ENCODE data around the gene CEP120.
"Not testable (repeated sequence)": the region's sequence is repeated elsewhere in the genome, so short reads cannot be mapped to it uniquely, and the experiment has no call there.

Gene CEP120

GRCh38 chr5:123423278-123424149 lies at the start of gene CEP120:
Gene CEP120 (minus strand): TSS chr5:123423403. CDS start chr5:123422998, 405 bp downstream.
- peak; percentile 99 for DNase-seq

- no peak for DNase-seq
These were observed 49.1 kb upstream of the CEP120 start for GRCh38 chr5:123472150-123472924.

GRCh38 chr5:123471385-123471784 lies 48.2 kb upstream of the CEP120 start:
- DNase-seq, result no peak

GRCh38 chr5:123466839-123467238 lies 43.6 kb upstream of the CEP120 start:
- not testable (repeated sequence) for DNase-seq

GRCh38 chr5:123460296-123460729 lies 37.1 kb upstream of the CEP120 start:
- no peak for DNase-seq

GRCh38 chr5:123458994-123459393 lies 35.8 kb upstream of the CEP120 start:
- not testable (repeated sequence) for DNase-seq

GRCh38 chr5:123456242-123456641 lies 33.0 kb upstream of the CEP120 start:
- DNase-seq, result no peak

GRCh38 chr5:123455640-123456039 lies 32.4 kb upstream of the CEP120 start:
- no peak for DNase-seq

- no peak for DNase-seq
These were observed 31.9 kb upstream of the CEP120 start for GRCh38 chr5:123455095-123455494.

- no peak for DNase-seq
These were observed 31.2 kb upstream of the CEP120 start for GRCh38 chr5:123454259-123454911.

GRCh38 chr5:123452401-123452800 lies 29.2 kb upstream of the CEP120 start:
- DNase-seq, result no peak

- DNase-seq, result no peak
These were observed 27.8 kb upstream of the CEP120 start for GRCh38 chr5:123451047-123451446.

GRCh38 chr5:123450640-123451039 lies 27.4 kb upstream of the CEP120 start:
- DNase-seq, result peak; percentile 9

GRCh38 chr5:123450114-123450513 lies 26.9 kb upstream of the CEP120 start:
- DNase-seq, result no peak

- DNase-seq, result no peak
These were observed 26.3 kb upstream of the CEP120 start for GRCh38 chr5:123449424-123449974.

GRCh38 chr5:123448743-123449142 lies 25.5 kb upstream of the CEP120 start:
- DNase-seq, result no peak

- DNase-seq, result no peak
These were observed 24.9 kb upstream of the CEP120 start for GRCh38 chr5:123448017-123448617.

- no peak for DNase-seq
These were observed 20.8 kb upstream of the CEP120 start for GRCh38 chr5:123444016-123444415.

- DNase-seq, result no peak
These were observed 18.2 kb upstream of the CEP120 start for GRCh38 chr5:123441408-123441807.

GRCh38 chr5:123440456-123441181 lies 17.4 kb upstream of the CEP120 start:
- no peak for DNase-seq

GRCh38 chr5:123439709-123440108 lies 16.5 kb upstream of the CEP120 start:
- DNase-seq, result no peak

- DNase-seq, result no peak
These were observed 15.7 kb upstream of the CEP120 start for GRCh38 chr5:123438902-123439301.

Data from midbrain (tissue), 1 donor.